SK-N-SH treated with all-trans-retinoic acid at 6 μM for 48 hours (cell line): ENCODE data around the gene CD244.

Experiments used
- ARNTL ChIP-seq: fragments of 450-650 bp; formaldehyde crosslinking; IDR thresholded peaks from 2 replicates; pipeline ENCODE4 v1.5.0; 2020; ENCODE audit warnings: low read depth, mild to moderate bottlenecking, moderate library complexity, borderline replicate concordance
- CSDC2 ChIP-seq: fragments of 250-450 bp; sonication (Bioruptor Pico); IDR thresholded peaks from 2 replicates; pipeline ENCODE4 v1.5.0; 2020; ENCODE audit warnings: mild to moderate bottlenecking, moderate library complexity
- ESRRG ChIP-seq: fragments of 250-450 bp; sonication (Bioruptor Pico); IDR thresholded peaks from 2 replicates; pipeline ENCODE4 v1.6.1; 2021; ENCODE audit warnings: mild to moderate bottlenecking
- ISL1 ChIP-seq: fragments of 250-450 bp; sonication (Bioruptor Pico); IDR thresholded peaks from 2 replicates; pipeline ENCODE4 v2.1.2; 2022; ENCODE audit warnings: mild to moderate bottlenecking, moderate library complexity
- ZC3H10 ChIP-seq: fragments of 250-450 bp; sonication (Bioruptor Pico); IDR thresholded peaks from 2 replicates; pipeline ENCODE4 v1.5.1; 2021; ENCODE audit warnings: mild to moderate bottlenecking, moderate library complexity
- TF ChIP-seq, protein P1 (sequence below): fragments of 250-450 bp; sonication (Bioruptor Pico); IDR thresholded peaks from 2 replicates; pipeline ENCODE4 v1.8.0; 2020; ENCODE audit warnings: mild to moderate bottlenecking, moderate library complexity, borderline replicate concordance

DNA sequence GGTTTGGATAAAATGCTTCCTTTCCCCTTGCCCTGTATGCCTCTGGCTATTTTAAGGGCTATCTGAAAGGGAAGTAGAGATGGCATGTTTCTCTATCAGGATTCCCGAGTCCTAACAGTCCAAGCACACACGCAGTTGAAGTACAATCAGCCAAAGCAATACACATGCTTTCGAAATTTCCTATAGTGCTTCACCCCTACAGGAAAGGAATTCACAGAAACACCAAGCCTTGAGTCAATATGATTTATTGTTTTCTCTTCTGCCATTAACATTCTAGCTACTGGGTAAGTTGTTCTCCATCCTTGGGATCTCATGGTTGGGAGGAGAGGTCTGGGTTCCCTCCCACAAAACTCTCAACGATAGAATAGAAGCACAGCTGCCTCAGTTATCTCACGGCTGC is 13.6 kb upstream of the CD244 start:
- TF ChIP-seq, protein P1, sequence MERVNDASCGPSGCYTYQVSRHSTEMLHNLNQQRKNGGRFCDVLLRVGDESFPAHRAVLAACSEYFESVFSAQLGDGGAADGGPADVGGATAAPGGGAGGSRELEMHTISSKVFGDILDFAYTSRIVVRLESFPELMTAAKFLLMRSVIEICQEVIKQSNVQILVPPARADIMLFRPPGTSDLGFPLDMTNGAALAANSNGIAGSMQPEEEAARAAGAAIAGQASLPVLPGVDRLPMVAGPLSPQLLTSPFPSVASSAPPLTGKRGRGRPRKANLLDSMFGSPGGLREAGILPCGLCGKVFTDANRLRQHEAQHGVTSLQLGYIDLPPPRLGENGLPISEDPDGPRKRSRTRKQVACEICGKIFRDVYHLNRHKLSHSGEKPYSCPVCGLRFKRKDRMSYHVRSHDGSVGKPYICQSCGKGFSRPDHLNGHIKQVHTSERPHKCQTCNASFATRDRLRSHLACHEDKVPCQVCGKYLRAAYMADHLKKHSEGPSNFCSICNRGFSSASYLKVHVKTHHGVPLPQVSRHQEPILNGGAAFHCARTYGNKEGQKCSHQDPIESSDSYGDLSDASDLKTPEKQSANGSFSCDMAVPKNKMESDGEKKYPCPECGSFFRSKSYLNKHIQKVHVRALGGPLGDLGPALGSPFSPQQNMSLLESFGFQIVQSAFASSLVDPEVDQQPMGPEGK (CRISPR knock-in tag) = no peak
- TF ChIP-seq ESRRG (no peak), ZC3H10 (CRISPR knock-in tag) (no peak), CSDC2 (no peak), ISL1 (no peak), ARNTL (CRISPR knock-in tag) (no peak)
